ENCODE results near the gene SCAMP1.

DNA sequence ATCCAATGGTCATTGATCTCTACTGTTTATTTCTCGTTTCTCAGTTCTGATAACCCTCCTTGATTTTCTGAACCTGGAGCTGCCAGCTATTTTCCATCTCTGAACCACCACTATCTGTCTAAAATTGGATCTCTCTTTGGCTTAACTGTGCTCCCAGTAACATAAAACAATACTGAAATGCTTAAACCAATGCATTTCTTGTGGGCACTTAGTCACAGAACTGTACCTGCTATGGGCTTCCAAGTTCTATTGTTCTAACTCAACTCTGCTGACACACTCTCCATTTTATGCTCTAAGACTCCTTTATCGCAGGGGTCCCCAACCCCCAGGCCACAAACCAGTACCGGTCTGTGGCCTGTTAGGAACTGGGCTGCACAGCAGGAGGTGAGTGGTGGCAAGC is 167.5 kb downstream of the SCAMP1 start:
- TF ChIP-seq, protein P1, sequence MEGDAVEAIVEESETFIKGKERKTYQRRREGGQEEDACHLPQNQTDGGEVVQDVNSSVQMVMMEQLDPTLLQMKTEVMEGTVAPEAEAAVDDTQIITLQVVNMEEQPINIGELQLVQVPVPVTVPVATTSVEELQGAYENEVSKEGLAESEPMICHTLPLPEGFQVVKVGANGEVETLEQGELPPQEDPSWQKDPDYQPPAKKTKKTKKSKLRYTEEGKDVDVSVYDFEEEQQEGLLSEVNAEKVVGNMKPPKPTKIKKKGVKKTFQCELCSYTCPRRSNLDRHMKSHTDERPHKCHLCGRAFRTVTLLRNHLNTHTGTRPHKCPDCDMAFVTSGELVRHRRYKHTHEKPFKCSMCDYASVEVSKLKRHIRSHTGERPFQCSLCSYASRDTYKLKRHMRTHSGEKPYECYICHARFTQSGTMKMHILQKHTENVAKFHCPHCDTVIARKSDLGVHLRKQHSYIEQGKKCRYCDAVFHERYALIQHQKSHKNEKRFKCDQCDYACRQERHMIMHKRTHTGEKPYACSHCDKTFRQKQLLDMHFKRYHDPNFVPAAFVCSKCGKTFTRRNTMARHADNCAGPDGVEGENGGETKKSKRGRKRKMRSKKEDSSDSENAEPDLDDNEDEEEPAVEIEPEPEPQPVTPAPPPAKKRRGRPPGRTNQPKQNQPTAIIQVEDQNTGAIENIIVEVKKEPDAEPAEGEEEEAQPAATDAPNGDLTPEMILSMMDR (IDR thresholded peaks at IDR 0.05) = no peak
- TF ChIP-seq EP300 (IDR thresholded peaks at IDR 0.05) (no peak), POLR2A (IDR thresholded peaks at IDR 0.05) (no peak)
